Fibroblast of lung (primary cell): ENCODE measurements around the gene ATP1A2.

Source experiments
- CTCF ChIP-seq, 2 donors: IDR thresholded peaks in 1 of 2; conservative IDR thresholded peaks in 1 of 2; 1 replicate in 1 of 2; 2 replicates in 1 of 2; pipeline ENCODE4 v1.5.1; 2011 to 2012; ENCODE audit warnings: low read length in 2 of 2, control low read depth in 1 of 2, inconsistent platforms in 1 of 2, low read depth in 1 of 2, mild to moderate bottlenecking in 1 of 2
- EZH2 ChIP-seq: IDR thresholded peaks from 2 replicates; pipeline ENCODE4 v1.5.1; 2012; ENCODE audit warnings: low read length, control low read depth, mild to moderate bottlenecking; ENCODE audit errors: missing control alignments

GRCh38 chr1:160139840-160140239 lies 24.3 kb downstream of the ATP1A2 start:
- TF ChIP-seq CTCF (conservative IDR thresholded peaks at IDR 0.05 in 1 of 2, IDR thresholded peaks at IDR 0.05 in 1 of 2; ENCODE audit: low read depth in 1 of 2, low read length in 2 of 2) (no peak), EZH2 (no peak)
